T-cell (primary cell): ENCODE data around the gene LDB2. TPM values are rescaled to one million over a fixed set of nuclear protein-coding genes. Genes with fewer than 3 reads are reported as not detected.

Experiments used
- ATAC-seq, 4 experiments: fragments of 200-7000 bp in 3 of 4; fragments of 150-1000 bp in 1 of 4; cut with Tn5 transposase; replicated peaks in 1 of 4; 1 replicate in 3 of 4; 2 replicates in 1 of 4; pipeline ENCODE4 v1.10.0; 2021; ENCODE audit warnings: moderate library complexity in 3 of 4, mild to moderate bottlenecking in 2 of 4, moderate number of reproducible peaks in 1 of 4
- CTCF ChIA-PET, 2 donors: fragments of 300-600 bp; sonication (Branson Sonifier 250); formaldehyde crosslinking; loops; one replicate each; lab custom pipeline; 2022; ENCODE audit warnings: antibody characterized with exemption in 2 of 2; lab: Charles Lee
- POLR2A ChIA-PET, 2 donors: fragments of 300-600 bp; sonication (Branson Sonifier 250); formaldehyde crosslinking; loops; one replicate each; lab custom pipeline; 2022; ENCODE audit warnings: antibody characterized with exemption in 2 of 2; lab: Charles Lee
- DNase-seq, 35 experiments: peaks; one replicate each; pipeline versions ENCODE4 v3.0.0 to v3.0.0-alpha.2; 2013 to 2023
- H3K27ac ChIP-seq: one replicate; pipeline ENCODE4 v1.5.1; 2013; ENCODE audit warnings: low read length
- H3K27me3 ChIP-seq, 2 experiments: replicated peaks in 1 of 2; 1 replicate in 1 of 2; 2 replicates in 1 of 2; pipeline versions ENCODE4 v1.6.1 to v1.7.0; 2013; ENCODE audit warnings: low read length in 1 of 2, mixed read lengths in 1 of 2; ENCODE audit not compliant: control insufficient read depth in 2 of 2, insufficient read depth in 2 of 2; ENCODE audit errors: extremely low read depth in 1 of 2
- H3K36me3 ChIP-seq, 2 donors: 1 replicate in 1 of 2; 2 replicates in 1 of 2; pipeline versions ENCODE4 v1.6.1 to v1.7.0; 2013; ENCODE audit warnings: low read length in 1 of 2; ENCODE audit not compliant: control insufficient read depth in 2 of 2, insufficient read depth in 1 of 2; ENCODE audit errors: extremely low read depth in 1 of 2
- H3K4me1 ChIP-seq, 2 experiments: 1 replicate in 1 of 2; 2 replicates in 1 of 2; pipeline versions ENCODE4 v1.6.1 to v1.7.0; 2013; ENCODE audit warnings: low read length in 2 of 2, mixed read lengths in 1 of 2; ENCODE audit not compliant: insufficient read depth in 2 of 2, control insufficient read depth in 1 of 2; ENCODE audit errors: extremely low read depth in 1 of 2
- H3K4me3 ChIP-seq, 2 donors: 1 replicate in 1 of 2; 2 replicates in 1 of 2; pipeline versions ENCODE4 v1.5.1 to v1.7.0; 2013; ENCODE audit warnings: mild to moderate bottlenecking in 2 of 2, low read length in 1 of 2, moderate library complexity in 1 of 2; ENCODE audit not compliant: control insufficient read depth in 1 of 2; ENCODE audit errors: extremely low read depth in 1 of 2
- H3K9me3 ChIP-seq: 2 replicates; pipeline ENCODE4 v1.7.0; 2013
- H3K27ac Mint-ChIP-seq, 2 donors: one replicate each; pipeline ENCODE4 v1.8.0; 2020 to 2021; ENCODE audit warnings: mild to moderate bottlenecking in 2 of 2, mixed read lengths in 2 of 2
- H3K27me3 Mint-ChIP-seq, 2 donors: one replicate each; pipeline ENCODE4 v1.8.0; 2021 to 2022; ENCODE audit warnings: mixed read lengths in 2 of 2
- H3K36me3 Mint-ChIP-seq: one replicate; pipeline ENCODE4 v1.8.0; 2021; ENCODE audit warnings: mixed read lengths
- H3K4me1 Mint-ChIP-seq, 3 donors: one replicate each; pipeline ENCODE4 v1.8.0; 2020 to 2022; ENCODE audit warnings: mixed read lengths in 3 of 3, mild to moderate bottlenecking in 1 of 3
- H3K4me3 Mint-ChIP-seq, 3 donors: one replicate each; pipeline ENCODE4 v1.8.0; 2020 to 2022; ENCODE audit warnings: mild to moderate bottlenecking in 3 of 3, mixed read lengths in 3 of 3, moderate library complexity in 3 of 3
- H3K9me3 Mint-ChIP-seq, 3 donors: one replicate each; pipeline ENCODE4 v1.8.0; 2020 to 2022; ENCODE audit warnings: mixed read lengths in 3 of 3
- WGBS: methylation state at CpG from one replicate; pipeline ENCODE4 v1.1.5; 2013; ENCODE audit warnings: missing lambda C conversion rate; ENCODE audit not compliant: insufficient coverage; 5-methylcytosine and 5-hydroxymethylcytosine counted together
- total RNA-seq, 35 experiments: library from RNA in 6 of 35; stranded (reverse) in 6 of 35; fragments of 120-200 nt in 1 of 35; gene quantifications; one replicate each; pipeline versions ENCODE4 v1.2.1 to v1.2.4 and lab custom pipeline; 2013 to 2026

Gene LDB2
- total RNA-seq, 5 donors from 2014 or later (not counting 1 experiment from before 2014, with no cell fraction given), result 0.15 to 0.82 (median 0.39) TPM; not detected in 2

DNA sequence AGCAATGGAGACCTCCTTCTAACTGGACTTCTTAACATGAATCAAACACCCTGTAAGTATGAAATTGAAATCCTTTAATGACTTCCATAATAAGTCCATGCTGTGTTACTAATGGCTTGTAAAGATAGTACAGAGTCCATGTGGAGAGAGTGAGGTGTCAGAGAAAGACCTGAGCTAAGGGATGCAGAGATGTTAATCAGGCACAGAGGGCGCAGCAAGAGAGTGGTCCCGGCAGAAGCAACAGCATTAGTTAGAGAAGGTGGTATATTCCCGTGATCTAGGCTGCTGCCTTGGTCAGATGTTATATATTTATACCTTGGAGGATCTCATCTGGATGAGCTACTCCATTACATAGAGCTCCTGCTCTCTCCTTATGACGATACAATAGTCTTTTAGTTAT is 295.3 kb downstream of the LDB2 start:
- H3K27ac Mint-ChIP-seq, result no peak overlapping the region
- WGBS, result 86% methylated on average over 2 of the region's 4 CpGs
- DNase-seq (no peak), ATAC-seq (no peak)
- Histone ChIP-seq H3K36me3 (no peaks in the 10 kb centered on the region), H3K27me3 (no peaks in the 10 kb centered on the region), H3K4me3 (no peak overlapping the region), H3K4me1 (peaks cover 0 to 12% of the 10 kb centered on the region in 2 experiments), H3K9me3 (no peaks in the 10 kb centered on the region), H3K27ac (no peak overlapping the region)
- H3K9me3 Mint-ChIP-seq, result peaks cover 0 to 9% (median 7%) of the 10 kb centered on the region in 3 donors
- POLR2A ChIA-PET, result no interaction called here
- CTCF ChIA-PET, result no interaction called here
- peaks cover 0 to 14% of the 10 kb centered on the region in 2 donors for H3K27me3 Mint-ChIP-seq
- no peaks in the 10 kb centered on the region for H3K4me1 Mint-ChIP-seq
- no peaks in the 10 kb centered on the region for H3K36me3 Mint-ChIP-seq
- no peak overlapping the region for H3K4me3 Mint-ChIP-seq

DNA sequence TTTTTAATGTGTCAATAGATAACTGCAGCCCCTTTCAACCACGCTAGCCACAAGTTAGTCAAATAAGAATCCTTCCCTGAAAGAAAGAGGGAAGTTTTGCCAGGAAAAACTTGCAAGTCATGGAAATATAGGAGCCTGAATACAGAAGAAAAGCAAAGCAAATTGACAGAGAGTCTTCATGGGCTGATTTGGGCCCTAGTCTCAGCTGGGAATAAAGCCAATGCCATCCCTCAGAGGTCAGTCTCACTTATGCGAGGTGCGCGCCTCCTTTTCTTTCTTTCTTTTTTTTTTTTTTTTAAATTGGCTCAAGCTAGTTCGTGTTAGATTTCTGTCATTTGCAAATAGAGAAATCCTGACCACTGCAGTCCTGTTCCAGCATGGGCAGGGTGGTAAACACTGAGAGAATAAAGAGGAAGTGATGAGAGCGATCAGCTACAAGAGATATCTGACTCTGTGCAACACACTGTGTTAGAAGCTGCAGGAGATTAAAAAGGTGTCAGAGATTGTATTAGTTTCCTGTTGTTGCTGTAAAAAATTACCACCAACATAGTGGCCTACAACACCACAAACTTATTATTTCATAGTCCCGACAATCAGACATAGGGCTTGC is 299.7 kb downstream of the LDB2 start:
- WGBS, result no CpG with 5 or more reads among the region's 7 CpGs
- ChIA-PET CTCF (interaction anchor here in 1 of 2 donors (0.7 kb wide), 1 partner anchor 9 kb away, joined by 6 read pairs; no protein-coding TSS in a partner anchor), POLR2A (no interaction called here)
- Mint-ChIP-seq H3K27me3 (peaks cover 0 to 12% of the 10 kb centered on the region in 2 donors), H3K36me3 (no peaks in the 10 kb centered on the region), H3K4me1 (no peaks in the 10 kb centered on the region), H3K9me3 (peaks cover 0 to 5% (median 0%) of the 10 kb centered on the region in 3 donors), H3K4me3 (no peak overlapping the region), H3K27ac (no peak overlapping the region)
- Histone ChIP-seq H3K27me3 (no peaks in the 10 kb centered on the region), H3K4me3 (no peak overlapping the region), H3K36me3 (no peaks in the 10 kb centered on the region), H3K4me1 (peaks cover 0 to 16% of the 10 kb centered on the region in 2 experiments), H3K9me3 (no peaks in the 10 kb centered on the region), H3K27ac (no peak overlapping the region)
- ATAC-seq (no peak), DNase-seq (no peak)

DNA sequence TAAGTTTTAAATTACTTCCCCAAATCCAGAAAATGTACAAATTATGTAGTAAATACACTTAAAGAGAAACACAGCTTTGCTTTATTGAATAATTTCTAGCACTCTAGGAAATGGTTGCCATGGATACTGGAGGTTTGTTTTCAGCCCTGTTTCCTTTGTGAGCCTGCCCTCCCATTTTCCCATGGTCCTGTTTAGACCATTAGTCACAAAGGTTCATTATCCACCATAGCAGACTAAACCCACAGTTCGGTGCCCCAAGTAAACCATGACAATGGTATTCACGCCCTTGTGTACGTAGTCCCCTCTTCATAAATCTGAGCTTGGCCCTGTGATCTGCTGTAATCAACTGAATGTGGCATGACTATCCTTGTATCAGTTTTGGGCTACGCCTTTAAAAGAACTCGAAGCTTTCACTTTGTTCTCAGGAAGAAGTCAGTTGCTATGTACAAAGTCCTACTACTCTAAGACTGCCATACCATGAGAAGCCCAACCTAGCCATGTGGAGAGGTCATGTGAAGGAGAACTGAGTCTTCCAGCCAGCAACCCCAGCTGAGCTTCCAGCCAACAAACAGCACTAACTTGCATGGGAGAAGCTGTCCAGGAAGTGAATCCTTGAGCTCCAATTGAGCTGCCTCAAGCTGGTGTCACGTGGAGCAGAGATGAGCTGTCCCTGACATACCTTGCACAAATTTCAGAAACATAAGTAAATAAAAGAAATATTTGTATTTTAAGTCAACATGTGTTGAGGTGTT is 300.4 kb downstream of the LDB2 start:
- CTCF ChIA-PET, result interaction anchor here in 1 of 2 donors (0.7 kb wide), 1 partner anchor 10 kb away, joined by 6 read pairs; no protein-coding TSS in a partner anchor
- Mint-ChIP-seq H3K27me3 (peaks cover 0 to 12% of the 10 kb centered on the region in 2 donors), H3K36me3 (no peaks in the 10 kb centered on the region), H3K4me1 (no peaks in the 10 kb centered on the region), H3K27ac (no peak overlapping the region), H3K9me3 (peaks cover 0 to 4% (median 0%) of the 10 kb centered on the region in 3 donors), H3K4me3 (no peak overlapping the region)
- no peak for DNase-seq
- H3K36me3 ChIP-seq, result no peaks in the 10 kb centered on the region
- 72% methylated on average over 3 of the region's 6 CpGs for WGBS
- no peaks in the 10 kb centered on the region for H3K27me3 ChIP-seq
- no peak for ATAC-seq
- POLR2A ChIA-PET, result no interaction called here
- H3K4me1 ChIP-seq, result peaks cover 0 to 16% of the 10 kb centered on the region in 2 experiments
- no peak overlapping the region for H3K27ac ChIP-seq
- no peaks in the 10 kb centered on the region for H3K9me3 ChIP-seq
- no peak overlapping the region for H3K4me3 ChIP-seq

DNA sequence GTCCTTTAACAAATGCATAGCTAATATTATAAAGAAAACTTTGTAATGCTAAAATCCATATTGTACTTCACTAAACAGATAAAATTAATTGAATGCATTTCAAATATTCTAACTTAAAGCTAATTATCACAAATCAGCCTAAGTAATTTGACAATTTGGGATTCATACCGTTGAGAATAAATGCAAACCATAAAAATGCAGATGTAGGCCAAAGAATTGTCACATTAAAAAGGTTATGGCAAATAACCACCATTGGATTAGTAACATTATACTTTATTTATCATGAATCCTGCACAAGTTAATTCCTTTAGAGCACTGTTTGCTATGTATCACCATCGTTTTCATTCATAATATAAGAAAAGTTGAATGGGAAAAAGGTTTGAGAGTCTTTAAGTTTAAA is 301.0 kb downstream of the LDB2 start:
- H3K27ac ChIP-seq, result no peak overlapping the region
- H3K4me3 ChIP-seq, result no peak overlapping the region
- H3K9me3 Mint-ChIP-seq, result no peaks in the 10 kb centered on the region
- peaks cover 0 to 16% of the 10 kb centered on the region in 2 experiments for H3K4me1 ChIP-seq
- peaks cover 0 to 12% of the 10 kb centered on the region in 2 donors for H3K27me3 Mint-ChIP-seq
- no CpG with 5 or more reads among the region's 2 CpGs for WGBS
- H3K4me3 Mint-ChIP-seq, result no peak overlapping the region
- H3K36me3 Mint-ChIP-seq, result no peaks in the 10 kb centered on the region
- no peak for ATAC-seq
- no peak overlapping the region for H3K27ac Mint-ChIP-seq
- no peaks in the 10 kb centered on the region for H3K36me3 ChIP-seq
- no peaks in the 10 kb centered on the region for H3K27me3 ChIP-seq
- POLR2A ChIA-PET, result no interaction called here
- DNase-seq, result no peak
- no peaks in the 10 kb centered on the region for H3K9me3 ChIP-seq
- CTCF ChIA-PET, result no interaction called here
- H3K4me1 Mint-ChIP-seq, result no peaks in the 10 kb centered on the region

DNA sequence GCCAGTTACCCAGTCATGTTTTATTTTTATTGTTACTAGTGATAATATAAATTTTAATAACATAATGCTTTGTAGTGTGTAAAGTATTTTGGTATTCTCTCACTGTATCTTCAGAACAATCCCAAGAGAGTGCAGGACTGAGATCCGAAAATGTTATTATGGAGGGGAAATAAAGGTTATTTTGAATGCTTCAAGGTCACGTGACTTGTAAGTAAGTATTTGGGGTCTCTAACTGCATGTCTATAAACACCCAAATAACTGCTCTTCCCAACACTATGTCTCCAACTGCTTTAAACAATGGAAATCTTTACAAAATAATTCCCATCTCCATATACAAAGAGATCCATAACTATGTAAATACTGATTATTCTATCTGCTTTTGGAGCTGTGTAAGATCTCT is 302.2 kb downstream of the LDB2 start:
- no peaks in the 10 kb centered on the region for H3K9me3 ChIP-seq
- Mint-ChIP-seq H3K27me3 (peaks cover 0 to 9% of the 10 kb centered on the region in 2 donors), H3K36me3 (no peaks in the 10 kb centered on the region), H3K4me3 (no peak overlapping the region), H3K27ac (no peak overlapping the region), H3K9me3 (no peaks in the 10 kb centered on the region), H3K4me1 (no peaks in the 10 kb centered on the region)
- CTCF ChIA-PET, result no interaction called here
- H3K36me3 ChIP-seq, result no peaks in the 10 kb centered on the region
- H3K27me3 ChIP-seq, result no peaks in the 10 kb centered on the region
- no CpG with 5 or more reads among the region's 2 CpGs for WGBS
- no peak overlapping the region for H3K4me3 ChIP-seq
- H3K4me1 ChIP-seq, result peaks cover 0 to 16% of the 10 kb centered on the region in 2 experiments
- POLR2A ChIA-PET, result no interaction called here
- ATAC-seq (no peak), DNase-seq (no peak)
- H3K27ac ChIP-seq, result no peak overlapping the region

DNA sequence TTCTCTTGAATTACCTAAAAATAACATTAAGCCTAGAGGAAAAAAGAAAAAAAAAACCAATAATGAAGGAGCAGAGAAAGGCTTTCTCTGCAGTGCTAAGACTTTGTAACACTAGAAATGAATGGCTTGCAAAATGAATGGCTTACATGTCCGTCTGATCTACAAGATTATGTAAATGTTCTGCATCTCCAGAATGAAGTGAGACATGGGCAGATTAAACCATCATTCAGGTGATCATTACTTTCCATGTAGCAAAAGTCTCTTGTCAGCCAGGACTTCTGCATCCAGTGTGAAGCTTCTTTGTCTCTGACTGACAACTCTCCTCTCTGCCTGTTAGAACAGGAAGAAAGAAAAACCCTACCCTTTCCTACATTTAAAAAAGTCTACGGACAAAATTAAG is 304.3 kb downstream of the LDB2 start:
- Histone ChIP-seq H3K9me3 (no peaks in the 10 kb centered on the region), H3K36me3 (no peaks in the 10 kb centered on the region), H3K4me3 (no peak overlapping the region), H3K27me3 (no peaks in the 10 kb centered on the region), H3K27ac (no peak overlapping the region), H3K4me1 (peaks cover 0 to 9% of the 10 kb centered on the region in 2 experiments)
- no peak for ATAC-seq
- H3K9me3 Mint-ChIP-seq, result no peaks in the 10 kb centered on the region
- ChIA-PET CTCF (no interaction called here), POLR2A (no interaction called here)
- no peaks in the 10 kb centered on the region for H3K4me1 Mint-ChIP-seq
- H3K4me3 Mint-ChIP-seq, result no peak overlapping the region
- 50% methylated on average over 1 of the region's 2 CpGs for WGBS
- H3K27me3 Mint-ChIP-seq, result peaks cover 0 to 5% of the 10 kb centered on the region in 2 donors
- H3K36me3 Mint-ChIP-seq, result no peaks in the 10 kb centered on the region
- DNase-seq, result no peak
- no peak overlapping the region for H3K27ac Mint-ChIP-seq
